Mesenchymal stem cell (in vitro differentiated cells and primary cell): ENCODE data around the gene OMA1.

Experiments used
- DNase-seq: peaks from one replicate; pipeline ENCODE4 v3.0.0-alpha.2; 2013
- H2AFZ ChIP-seq: one replicate; pipeline ENCODE4 v1.6.1; 2013; ENCODE audit warnings: low read depth, mild to moderate bottlenecking, control low read depth, inconsistent platforms, low read length, moderate library complexity
- H2AK5ac ChIP-seq: 2 replicates; pipeline ENCODE4 v1.6.1; 2013; ENCODE audit warnings: low read length, moderate library complexity, mild to moderate bottlenecking, inconsistent platforms; ENCODE audit not compliant: severe bottlenecking
- H2BK120ac ChIP-seq: one replicate; pipeline ENCODE4 v1.6.1; 2013; ENCODE audit warnings: low read depth, mild to moderate bottlenecking, inconsistent platforms, low read length, moderate library complexity
- H2BK12ac ChIP-seq, 2 experiments: one replicate each; pipeline ENCODE4 v1.6.1; 2013; ENCODE audit warnings: inconsistent platforms in 2 of 2, low read length in 2 of 2, mild to moderate bottlenecking in 2 of 2, moderate library complexity in 2 of 2, control low read depth in 1 of 2
- H2BK15ac ChIP-seq: one replicate; pipeline ENCODE4 v1.6.1; 2013; ENCODE audit warnings: mild to moderate bottlenecking, low read depth, inconsistent platforms; ENCODE audit not compliant: poor library complexity, severe bottlenecking
- H2BK5ac ChIP-seq: 2 replicates; pipeline ENCODE4 v1.6.1; 2013; ENCODE audit warnings: low read depth, mild to moderate bottlenecking, low read length, control low read depth, inconsistent platforms; ENCODE audit not compliant: poor library complexity, severe bottlenecking
- H3K14ac ChIP-seq, 2 experiments: one replicate each; pipeline ENCODE4 v1.6.1; 2013; ENCODE audit warnings: inconsistent platforms in 2 of 2, low read length in 2 of 2, control low read depth in 1 of 2, mild to moderate bottlenecking in 1 of 2, moderate library complexity in 1 of 2
- H3K18ac ChIP-seq, 2 experiments: one replicate each; pipeline ENCODE4 v1.6.1; 2013; ENCODE audit warnings: inconsistent platforms in 2 of 2, low read length in 2 of 2, control low read depth in 1 of 2, low read depth in 1 of 2, mild to moderate bottlenecking in 1 of 2
- H3K23ac ChIP-seq, 2 experiments: one replicate each; pipeline ENCODE4 v1.6.1; 2013; ENCODE audit warnings: inconsistent platforms in 2 of 2, low read length in 2 of 2, mild to moderate bottlenecking in 2 of 2, moderate library complexity in 2 of 2, control low read depth in 1 of 2
- H3K27ac ChIP-seq: 2 replicates; pipeline ENCODE4 v1.5.1; 2013; ENCODE audit warnings: mild to moderate bottlenecking, moderate library complexity, low read length, control low read depth, inconsistent platforms; ENCODE audit not compliant: poor library complexity, severe bottlenecking
- H3K27me3 ChIP-seq, 2 experiments: 2 replicates each; pipeline versions ENCODE4 v1.6.1 to v1.7.0; 2013; ENCODE audit warnings: low read length in 2 of 2, mild to moderate bottlenecking in 2 of 2, moderate library complexity in 2 of 2, control low read depth in 1 of 2, inconsistent platforms in 1 of 2; ENCODE audit not compliant: control insufficient read depth in 1 of 2, insufficient read depth in 1 of 2
- H3K36me3 ChIP-seq, 2 experiments: 2 replicates each; pipeline versions ENCODE4 v1.6.1 to v1.7.0; 2013; ENCODE audit warnings: low read length in 2 of 2, control low read depth in 1 of 2, inconsistent platforms in 1 of 2, low read depth in 1 of 2, mild to moderate bottlenecking in 1 of 2; ENCODE audit not compliant: insufficient read depth in 2 of 2, control insufficient read depth in 1 of 2
- H3K4ac ChIP-seq, 2 experiments: one replicate each; pipeline ENCODE4 v1.6.1; 2013; ENCODE audit warnings: inconsistent platforms in 2 of 2, low read length in 2 of 2, mild to moderate bottlenecking in 2 of 2, moderate library complexity in 2 of 2, control low read depth in 1 of 2, low read depth in 1 of 2
- H3K4me1 ChIP-seq: 2 replicates; pipeline ENCODE4 v1.6.1; 2013; ENCODE audit warnings: low read depth, low read length, control low read depth; ENCODE audit not compliant: control insufficient read depth, insufficient read depth
- H3K4me2 ChIP-seq: 2 replicates; pipeline ENCODE4 v1.6.1; 2013; ENCODE audit warnings: low read length, mild to moderate bottlenecking, inconsistent platforms; ENCODE audit not compliant: poor library complexity, severe bottlenecking
- H3K4me3 ChIP-seq, 2 experiments: 2 replicates each; pipeline versions ENCODE4 v1.5.1 to v1.7.0; 2013; ENCODE audit warnings: low read length in 2 of 2, mild to moderate bottlenecking in 2 of 2, control low read depth in 1 of 2, low read depth in 1 of 2; ENCODE audit not compliant: insufficient read depth in 1 of 2
- H3K79me1 ChIP-seq: replicated peaks from 2 replicates; pipeline ENCODE4 v1.6.1; 2013; ENCODE audit warnings: mild to moderate bottlenecking, control low read depth, low read length, inconsistent platforms; ENCODE audit not compliant: poor library complexity, severe bottlenecking
- H3K9ac ChIP-seq: 2 replicates; pipeline ENCODE4 v1.7.0; 2013; ENCODE audit warnings: mild to moderate bottlenecking, low read length, moderate library complexity
- H3K9me3 ChIP-seq: 2 replicates; pipeline ENCODE4 v1.7.0; 2013; ENCODE audit warnings: mild to moderate bottlenecking, low read length; ENCODE audit not compliant: control insufficient read depth
- H4K8ac ChIP-seq: one replicate; pipeline ENCODE4 v1.6.1; 2013; ENCODE audit warnings: inconsistent platforms, mild to moderate bottlenecking, low read length, moderate library complexity
- H4K91ac ChIP-seq: one replicate; pipeline ENCODE4 v1.6.1; 2013; ENCODE audit warnings: mild to moderate bottlenecking, low read length, inconsistent platforms
- WGBS: methylation state at CpG from one replicate; pipeline ENCODE4 v1.1.7; 2013; ENCODE audit warnings: mixed read lengths; 5-methylcytosine and 5-hydroxymethylcytosine counted together

Gene OMA1

DNA sequence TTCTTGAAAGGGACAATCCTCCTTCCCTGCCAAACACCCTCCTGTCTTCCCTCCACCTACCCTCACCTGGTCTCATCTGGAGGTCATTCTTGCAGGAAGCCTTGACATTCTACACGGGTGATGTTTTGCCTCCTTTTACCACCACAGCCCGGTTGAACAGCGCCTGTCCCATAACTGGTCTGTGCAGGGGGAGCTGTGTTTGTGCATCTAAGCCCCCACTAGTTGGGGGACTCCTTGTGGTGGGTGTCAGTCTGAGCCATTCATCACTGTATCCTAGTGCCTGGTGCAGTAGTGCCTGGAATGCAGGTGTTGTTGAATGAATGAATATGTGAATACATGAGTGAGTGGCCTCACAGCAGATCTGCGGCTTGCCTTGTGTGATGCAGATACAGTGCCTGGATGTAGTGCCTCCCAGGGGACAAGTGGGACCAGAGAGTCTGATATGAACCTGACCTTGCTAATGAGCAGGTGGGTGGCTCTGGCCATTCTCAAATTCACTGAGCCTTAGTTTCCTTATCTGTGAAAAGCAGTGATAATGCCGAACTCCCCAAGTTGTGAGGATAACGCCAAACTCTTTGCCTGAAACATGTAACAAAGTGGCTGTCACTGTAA is 79.8 kb downstream of the OMA1 start:
- H2AFZ ChIP-seq: no peak overlapping the region
- DNase-seq: no peak
- no peak overlapping the region for H4K91ac ChIP-seq
- no peak overlapping the region for H3K4me2 ChIP-seq
- H3K36me3 ChIP-seq: no peaks in the 10 kb centered on the region
- H3K27ac ChIP-seq: no peak overlapping the region
- no peak overlapping the region for H2BK12ac ChIP-seq
- no peak overlapping the region for H3K9ac ChIP-seq
- H4K8ac ChIP-seq: no peak overlapping the region
- no peak overlapping the region for H3K18ac ChIP-seq
- no peaks in the 10 kb centered on the region for H3K79me1 ChIP-seq
- no peak overlapping the region for H3K4ac ChIP-seq
- 93% methylated on average over 6 of the region's 6 CpGs for WGBS
- no peaks in the 10 kb centered on the region for H3K27me3 ChIP-seq
- H3K9me3 ChIP-seq: no peaks in the 10 kb centered on the region
- peaks cover 1% of the 10 kb centered on the region for H3K4me1 ChIP-seq
- no peak overlapping the region for H2BK5ac ChIP-seq
- H3K4me3 ChIP-seq: no peak overlapping the region
- no peak overlapping the region for H2AK5ac ChIP-seq
- H3K14ac ChIP-seq: no peak overlapping the region
- H2BK15ac ChIP-seq: no peak overlapping the region
- no peak overlapping the region for H2BK120ac ChIP-seq
- no peak overlapping the region for H3K23ac ChIP-seq

DNA sequence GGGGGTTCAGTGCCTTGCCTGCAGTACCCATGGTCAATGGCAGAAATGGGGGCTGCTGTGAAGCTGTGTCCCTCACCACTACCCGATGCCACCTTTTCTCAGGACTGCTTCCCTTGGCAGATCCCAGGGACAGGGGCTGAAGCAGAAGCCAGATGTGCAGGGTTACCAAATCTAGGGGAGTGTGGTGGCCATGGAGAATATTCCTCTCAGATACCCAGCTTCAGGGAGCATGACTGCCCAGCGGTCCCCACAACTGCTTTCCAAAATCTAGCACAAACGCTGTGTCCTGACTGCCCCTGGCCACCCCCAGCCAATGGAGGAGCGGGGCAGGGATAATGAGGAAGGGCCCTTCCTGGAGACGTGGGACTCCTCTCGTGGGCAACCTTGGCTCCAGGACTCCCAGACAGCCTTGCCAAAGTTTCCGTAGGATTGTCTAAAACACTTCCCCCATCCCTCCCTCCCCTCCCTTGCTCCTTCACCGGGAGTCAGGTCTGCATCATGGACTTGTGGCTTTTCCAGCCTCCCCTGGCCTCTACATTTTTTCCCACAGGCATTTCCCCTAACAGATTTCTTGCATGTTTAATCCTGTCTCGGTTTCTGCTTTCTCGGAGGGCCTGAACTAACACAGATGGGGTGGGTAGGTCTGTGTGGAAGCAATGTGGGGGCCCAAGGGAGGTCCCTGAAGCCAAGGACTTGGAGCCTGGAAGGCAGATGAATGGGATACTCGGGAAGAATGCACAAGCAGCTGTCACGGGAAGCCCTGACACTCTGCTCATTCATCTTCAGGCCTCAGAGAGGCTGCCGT is 80.5 kb downstream of the OMA1 start:
- Histone ChIP-seq H3K23ac (peak overlapping the region in 1 of 2 experiments; percentile 63), H2BK12ac (no peak overlapping the region), H3K36me3 (no peaks in the 10 kb centered on the region), H2BK5ac (no peak overlapping the region), H2AFZ (no peak overlapping the region), H3K4me3 (no peak overlapping the region), H3K27ac (no peak overlapping the region), H4K91ac (no peak overlapping the region), H2BK120ac (no peak overlapping the region), H3K4me1 (peaks cover 1% of the 10 kb centered on the region), H3K4ac (no peak overlapping the region), H2BK15ac (no peak overlapping the region), H3K9me3 (no peaks in the 10 kb centered on the region), H3K4me2 (no peak overlapping the region), H3K18ac (no peak overlapping the region), H4K8ac (no peak overlapping the region), H3K9ac (no peak overlapping the region), H3K14ac (no peak overlapping the region), H3K79me1 (no peaks in the 10 kb centered on the region), H2AK5ac (no peak overlapping the region), H3K27me3 (no peaks in the 10 kb centered on the region)
- WGBS: 68% methylated on average over 12 of the region's 13 CpGs
- no peak for DNase-seq

DNA sequence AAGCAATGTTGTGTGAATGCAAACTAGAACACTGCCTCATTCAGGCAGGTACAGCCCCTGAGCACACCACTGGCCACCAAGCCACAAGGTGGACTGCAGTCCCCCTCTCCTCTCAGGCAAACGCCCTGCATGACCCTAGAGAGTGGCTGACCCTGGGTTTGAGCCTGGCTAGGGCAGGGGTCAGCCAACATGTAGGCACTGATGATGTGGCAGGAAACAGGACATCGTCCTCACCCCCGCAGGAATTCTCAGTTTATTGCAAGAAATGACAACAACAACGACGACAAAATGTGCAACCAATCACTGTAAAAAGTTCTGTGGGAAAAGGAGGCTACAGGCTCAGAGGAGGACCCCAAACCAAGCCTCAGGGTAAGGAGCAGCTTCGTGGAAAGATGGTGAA is 81.3 kb downstream of the OMA1 start:
- no peak overlapping the region for H2BK12ac ChIP-seq
- H2BK120ac ChIP-seq: no peak overlapping the region
- H4K8ac ChIP-seq: no peak overlapping the region
- H2BK5ac ChIP-seq: no peak overlapping the region
- H2AFZ ChIP-seq: no peak overlapping the region
- no peak overlapping the region for H3K14ac ChIP-seq
- H3K79me1 ChIP-seq: no peaks in the 10 kb centered on the region
- no peak overlapping the region for H2AK5ac ChIP-seq
- H3K18ac ChIP-seq: no peak overlapping the region
- no peak overlapping the region for H4K91ac ChIP-seq
- no peak overlapping the region for H3K4me3 ChIP-seq
- no peak overlapping the region for H3K23ac ChIP-seq
- 82% methylated on average over 5 of the region's 6 CpGs for WGBS
- DNase-seq: no peak
- H3K4me2 ChIP-seq: no peak overlapping the region
- H3K36me3 ChIP-seq: no peaks in the 10 kb centered on the region
- H3K9ac ChIP-seq: no peak overlapping the region
- H3K9me3 ChIP-seq: no peaks in the 10 kb centered on the region
- H3K4me1 ChIP-seq: peaks cover 1% of the 10 kb centered on the region
- no peak overlapping the region for H2BK15ac ChIP-seq
- no peak overlapping the region for H3K27ac ChIP-seq
- H3K27me3 ChIP-seq: no peaks in the 10 kb centered on the region
- H3K4ac ChIP-seq: no peak overlapping the region

DNA sequence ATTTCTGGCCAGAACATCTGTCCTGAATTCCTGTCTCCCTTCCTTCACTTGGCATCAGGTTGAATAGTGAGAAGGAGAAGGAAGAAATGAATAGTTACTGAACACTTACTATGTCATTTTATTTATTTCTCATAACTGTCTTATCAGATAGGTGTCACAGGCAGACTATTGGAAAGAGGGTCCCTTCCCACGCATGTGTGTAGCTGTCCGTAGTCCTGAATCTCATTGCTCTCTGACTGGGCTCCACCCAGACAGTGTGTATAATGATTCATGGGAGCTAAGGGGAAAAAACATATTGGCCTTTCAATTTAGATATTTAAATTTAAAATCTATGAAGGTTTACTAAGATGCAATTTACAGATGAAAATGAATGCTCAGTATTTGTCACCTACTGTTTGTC is 86.1 kb downstream of the OMA1 start:
- no peak overlapping the region for H3K4ac ChIP-seq
- H3K4me2 ChIP-seq: no peak overlapping the region
- H4K91ac ChIP-seq: no peak overlapping the region
- 65% methylated on average over 2 of the region's 2 CpGs for WGBS
- H3K9me3 ChIP-seq: peaks cover 5% of the 10 kb centered on the region
- no peaks in the 10 kb centered on the region for H3K79me1 ChIP-seq
- H2BK5ac ChIP-seq: no peak overlapping the region
- no peak overlapping the region for H3K4me3 ChIP-seq
- no peak overlapping the region for H3K27ac ChIP-seq
- H3K36me3 ChIP-seq: no peaks in the 10 kb centered on the region
- H2BK15ac ChIP-seq: no peak overlapping the region
- H3K4me1 ChIP-seq: no peaks in the 10 kb centered on the region
- no peak overlapping the region for H2AFZ ChIP-seq
- no peak overlapping the region for H3K23ac ChIP-seq
- H2AK5ac ChIP-seq: no peak overlapping the region
- H2BK12ac ChIP-seq: no peak overlapping the region
- H4K8ac ChIP-seq: no peak overlapping the region
- no peak overlapping the region for H3K9ac ChIP-seq
- H3K14ac ChIP-seq: no peak overlapping the region
- DNase-seq: peak; percentile 9
- H2BK120ac ChIP-seq: no peak overlapping the region
- no peak overlapping the region for H3K18ac ChIP-seq
- no peaks in the 10 kb centered on the region for H3K27me3 ChIP-seq
